GM18511 (cell line): ENCODE results near the gene RGS7BP.
A peak's percentile ranks its signal among the peaks of the same experiment; 100 is the strongest.
"Not testable (repeated sequence)": the region's sequence is repeated elsewhere in the genome, so short reads cannot be mapped to it uniquely, and the experiment has no call there.

Source experiments
- ATAC-seq: cut with Tn5 transposase; IDR thresholded peaks from one replicate; pipeline ENCODE4 v1.9.1; 2021; ENCODE audit warnings: mild to moderate bottlenecking, moderate library complexity; ENCODE audit not compliant: unreplicated experiment

RGS7BP gene

GRCh38 chr5:64557911-64558310, 52.1 kb downstream of the RGS7BP start:
- ATAC-seq: no peak

GRCh38 chr5:64558641-64559040, 52.8 kb downstream of the RGS7BP start:
- ATAC-seq: not testable (repeated sequence)

GRCh38 chr5:64566310-64566916, 60.6 kb downstream of the RGS7BP start:
- no peak for ATAC-seq

GRCh38 chr5:64569858-64570257, 64.0 kb downstream of the RGS7BP start:
- no peak for ATAC-seq

- ATAC-seq: no peak
Observed at GRCh38 chr5:64570395-64570996, 64.7 kb downstream of the RGS7BP start.

- no peak for ATAC-seq
Observed at GRCh38 chr5:64575561-64575960, 69.7 kb downstream of the RGS7BP start.

- ATAC-seq: no peak
Observed at GRCh38 chr5:64576250-64576649, 70.4 kb downstream of the RGS7BP start.

- no peak for ATAC-seq
Observed at GRCh38 chr5:64585646-64586045, 79.8 kb downstream of the RGS7BP start.

- no peak for ATAC-seq
Observed at GRCh38 chr5:64587370-64587769, 81.6 kb downstream of the RGS7BP start.

GRCh38 chr5:64592730-64593341, 87.0 kb downstream of the RGS7BP start:
- no peak for ATAC-seq

GRCh38 chr5:64594025-64594424, 88.2 kb downstream of the RGS7BP start:
- no peak for ATAC-seq

- no peak for ATAC-seq
Observed at GRCh38 chr5:64594601-64595000, 88.8 kb downstream of the RGS7BP start.

GRCh38 chr5:64595031-64595855, 89.4 kb downstream of the RGS7BP start:
- ATAC-seq: no peak

- no peak for ATAC-seq
Observed at GRCh38 chr5:64599226-64599625, 93.4 kb downstream of the RGS7BP start.

- ATAC-seq: no peak
Observed at GRCh38 chr5:64603676-64604075, 97.9 kb downstream of the RGS7BP start.

- ATAC-seq: no peak
Observed at GRCh38 chr5:64606926-64607325, 101.1 kb downstream of the RGS7BP start.

- ATAC-seq: peak; percentile 39
Observed at GRCh38 chr5:64612344-64612961, 106.6 kb downstream of the RGS7BP start.

- peak; percentile 88 for ATAC-seq
Observed at GRCh38 chr5:64615895-64616294, 110.1 kb downstream of the RGS7BP start.

GRCh38 chr5:64619609-64620008, 113.8 kb downstream of the RGS7BP start:
- ATAC-seq: no peak

GRCh38 chr5:64622991-64623390, 117.2 kb downstream of the RGS7BP start:
- no peak for ATAC-seq

- ATAC-seq: no peak
Observed at GRCh38 chr5:64625678-64626077, 119.9 kb downstream of the RGS7BP start.
